H1 (cell line): Measurements from ENCODE around the gene TMEM121B. TPM values are rescaled to one million over a fixed set of nuclear protein-coding genes. Genes with fewer than 3 reads are reported as not detected.

ENCODE experiments used
- CTCF ChIA-PET: fragments of 300-600 bp; sonication (Branson Sonifier 250); formaldehyde crosslinking; loops from one replicate; lab custom pipeline; 2021; ENCODE audit not compliant: partially characterized antibody; lab: Charles Lee
- POLR2A ChIA-PET: fragments of 300-600 bp; sonication (Branson Sonifier 250); formaldehyde crosslinking; loops from one replicate; lab custom pipeline; 2021; ENCODE audit warnings: inconsistent platforms; ENCODE audit not compliant: partially characterized antibody; lab: Charles Lee
- DNase-seq, 2 experiments: peaks; one replicate each; pipeline versions ENCODE4 v3.0.0 to v3.0.0-alpha.2; 2010 to 2022; ENCODE audit warnings: low spot score in 2 of 2, low read depth in 1 of 2, mixed read lengths in 1 of 2
- FAIRE-seq: peaks from 2 replicates; lab custom pipeline; 2011; peaks lifted over from hg19 to GRCh38; lab: Jason Lieb, UNC
- H2AFZ ChIP-seq: 2 replicates; pipeline ENCODE4 v1.8.1; 2012; ENCODE audit warnings: low read length, inconsistent platforms
- H2AK5ac ChIP-seq: 2 replicates; pipeline ENCODE4 v1.6.1; 2013; ENCODE audit warnings: low read depth, low read length
- H2BK120ac ChIP-seq: replicated peaks from 2 replicates; pipeline ENCODE3; 2013; ENCODE audit warnings: low read depth, low read length, inconsistent platforms
- H2BK12ac ChIP-seq: 2 replicates; pipeline ENCODE4 v1.6.1; 2013; ENCODE audit warnings: low read depth, low read length
- H2BK15ac ChIP-seq: 2 replicates; pipeline ENCODE4 v1.6.1; 2013; ENCODE audit warnings: low read length
- H2BK20ac ChIP-seq: 2 replicates; pipeline ENCODE4 v1.6.1; 2013; ENCODE audit warnings: low read length
- H2BK5ac ChIP-seq: 2 replicates; pipeline ENCODE4 v1.6.1; 2013; ENCODE audit warnings: low read depth, low read length
- H3K14ac ChIP-seq: 2 replicates; pipeline ENCODE4 v1.6.1; 2013; ENCODE audit warnings: inconsistent platforms; ENCODE audit not compliant: insufficient read length
- H3K18ac ChIP-seq: 2 replicates; pipeline ENCODE4 v1.6.1; 2013; ENCODE audit warnings: low read length; ENCODE audit errors: extremely low read depth
- H3K23ac ChIP-seq: 2 replicates; pipeline ENCODE4 v1.6.1; 2013; ENCODE audit warnings: inconsistent platforms; ENCODE audit not compliant: insufficient read length
- H3K23me2 ChIP-seq: 2 replicates; pipeline ENCODE4 v1.6.1; 2013; ENCODE audit warnings: low read depth, low read length
- H3K27ac ChIP-seq: 2 replicates; pipeline ENCODE4 v1.6.1; 2011; ENCODE audit warnings: low read depth, low read length, inconsistent platforms
- H3K27me3 ChIP-seq, 4 experiments: replicated peaks in 1 of 4; 1 replicate in 1 of 4; 2 replicates in 3 of 4; pipeline versions ENCODE4 v1.6.1 to v1.8.1; 2011 to 2013; ENCODE audit warnings: low read length in 3 of 4, mild to moderate bottlenecking in 3 of 4, inconsistent platforms in 2 of 4, mixed read lengths in 2 of 4, moderate library complexity in 1 of 4; ENCODE audit not compliant: control insufficient read depth in 3 of 4, insufficient read depth in 3 of 4; ENCODE audit errors: extremely low read depth in 1 of 4
- H3K36me3 ChIP-seq, 4 experiments: 2 replicates each; pipeline versions ENCODE4 v1.6.1 to v1.8.1; 2011 to 2013; ENCODE audit warnings: mild to moderate bottlenecking in 4 of 4, low read length in 3 of 4, moderate library complexity in 2 of 4, control low read depth in 1 of 4, inconsistent platforms in 1 of 4; ENCODE audit not compliant: insufficient read depth in 4 of 4, control insufficient read depth in 2 of 4
- H3K4ac ChIP-seq: replicated peaks from 2 replicates; pipeline ENCODE3; 2013; ENCODE audit warnings: low read length, low read depth, mixed read lengths, inconsistent platforms; ENCODE audit not compliant: insufficient read length
- H3K4me1 ChIP-seq, 4 experiments: replicated peaks in 1 of 4; 1 replicate in 1 of 4; 2 replicates in 3 of 4; pipeline versions ENCODE4 v1.6.1 to v1.8.1; 2011 to 2013; ENCODE audit warnings: low read length in 3 of 4, inconsistent platforms in 2 of 4, mixed read lengths in 1 of 4; ENCODE audit not compliant: insufficient read depth in 4 of 4, control insufficient read depth in 3 of 4
- H3K4me2 ChIP-seq, 2 experiments: 2 replicates each; pipeline versions ENCODE4 v1.6.1 to v1.8.1; 2011 to 2013; ENCODE audit warnings: low read depth in 2 of 2, low read length in 2 of 2, control low read depth in 1 of 2, inconsistent platforms in 1 of 2, mild to moderate bottlenecking in 1 of 2; ENCODE audit not compliant: insufficient read depth in 1 of 2
- H3K4me3 ChIP-seq, 4 experiments: fragments of 200-600, 300-600 bp in 1 of 4; sonication (generic), shearing (Covaris generic), sonication (Bioruptor Twin) in 1 of 4; 2 replicates each; pipeline versions ENCODE4 v1.5.1 to v1.8.1; 2011 to 2016; ENCODE audit warnings: low read length in 4 of 4, low read depth in 3 of 4, control low read depth in 2 of 4, inconsistent platforms in 2 of 4, mild to moderate bottlenecking in 2 of 4, mixed read lengths in 1 of 4, moderate library complexity in 1 of 4; ENCODE audit not compliant: insufficient read depth in 2 of 4; ENCODE audit errors: extremely low read depth in 1 of 4
- H3K56ac ChIP-seq: replicated peaks from 2 replicates; pipeline ENCODE3; 2013; ENCODE audit warnings: low read depth, mild to moderate bottlenecking, mixed read lengths, low read length, inconsistent platforms; ENCODE audit not compliant: insufficient read length
- H3K79me1 ChIP-seq: 2 replicates; pipeline ENCODE4 v1.6.1; 2013; ENCODE audit warnings: low read depth, low read length, control low read depth
- H3K79me2 ChIP-seq, 2 experiments: 2 replicates each; pipeline versions ENCODE4 v1.6.1 to v1.8.1; 2012 to 2013; ENCODE audit warnings: low read length in 2 of 2, mild to moderate bottlenecking in 2 of 2, inconsistent platforms in 1 of 2; ENCODE audit not compliant: insufficient read depth in 2 of 2, control insufficient read depth in 1 of 2
- H3K9ac ChIP-seq, 4 experiments: replicated peaks in 1 of 4; 1 replicate in 1 of 4; 2 replicates in 3 of 4; pipeline versions ENCODE4 v1.6.1 to v1.8.1; 2011 to 2013; ENCODE audit warnings: low read depth in 3 of 4, low read length in 3 of 4, control low read depth in 2 of 4, mild to moderate bottlenecking in 2 of 4, moderate library complexity in 2 of 4, inconsistent platforms in 1 of 4; ENCODE audit errors: extremely low read depth in 1 of 4
- H3K9me3 ChIP-seq, 2 experiments: 2 replicates each; pipeline versions ENCODE4 v1.6.1 to v1.8.1; 2012 to 2013; ENCODE audit warnings: mild to moderate bottlenecking in 2 of 2, moderate library complexity in 2 of 2, control low read depth in 1 of 2, inconsistent platforms in 1 of 2, low read depth in 1 of 2, low read length in 1 of 2, mixed read lengths in 1 of 2; ENCODE audit not compliant: insufficient read depth in 2 of 2
- H4K20me1 ChIP-seq, 2 experiments: replicated peaks in 1 of 2; 2 replicates each; pipeline versions ENCODE3 to v1.8.1; 2011 to 2013; ENCODE audit warnings: inconsistent platforms in 2 of 2, low read length in 2 of 2, mild to moderate bottlenecking in 1 of 2; ENCODE audit not compliant: insufficient read depth in 2 of 2, control insufficient read depth in 1 of 2
- H4K5ac ChIP-seq: 2 replicates; pipeline ENCODE4 v1.6.1; 2013; ENCODE audit warnings: low read length, low read depth, mixed read lengths, inconsistent platforms; ENCODE audit not compliant: insufficient read length
- H4K8ac ChIP-seq: 2 replicates; pipeline ENCODE4 v1.8.0; 2013; ENCODE audit warnings: mild to moderate bottlenecking, moderate library complexity, low read length, inconsistent platforms; ENCODE audit not compliant: insufficient read depth; ENCODE audit errors: extremely low read depth
- H4K91ac ChIP-seq: replicated peaks from 2 replicates; pipeline ENCODE3; 2013; ENCODE audit warnings: low read length, mixed read lengths, inconsistent platforms; ENCODE audit not compliant: insufficient read length
- POLR2AphosphoS5 ChIP-seq: IDR thresholded peaks from 2 replicates; pipeline ENCODE4 v1.6.1; 2011; ENCODE audit warnings: low read depth, low read length
- SP2 ChIP-seq: IDR thresholded peaks from 2 replicates; pipeline ENCODE4 v1.6.1; 2012; ENCODE audit warnings: mild to moderate bottlenecking, low read length, inconsistent platforms
- WGBS, 2 experiments: shearing (Covaris generic) in 1 of 2; methylation state at CpG; one replicate each; pipeline versions ENCODE4 v1.1.6 to v1.1.7; 2013 to 2015; ENCODE audit warnings: low lambda C conversion rate in 2 of 2, mixed read lengths in 2 of 2, inconsistent platforms in 1 of 2, low coverage in 1 of 2, missing lambda C conversion rate in 1 of 2; ENCODE audit not compliant: insufficient replicate concordance in 2 of 2, insufficient coverage in 1 of 2, insufficient read length in 1 of 2; ENCODE audit errors: extremely low coverage in 1 of 2, missing lambda C conversion rate in 1 of 2; 5-methylcytosine and 5-hydroxymethylcytosine counted together
- polyA plus RNA-seq, 7 experiments: library from polyadenylated mRNA; depleted of rRNA in 3 of 7; stranded (reverse) in 5 of 7; unstranded in 2 of 7; fragments of >200 nt in 5 of 7; fragments of 200-250 nt in 2 of 7; gene quantifications; 1 replicate in 5 of 7; 2 replicates in 1 of 7; 4 replicates in 1 of 7; pipeline versions ENCODE4 v1.2.1 to v1.2.3, GENCODE V29; 2011 to 2013; ENCODE audit warnings: missing spikeins in 2 of 7, mixed read lengths in 2 of 7
- total RNA-seq: library from RNA; stranded (reverse); fragmentation: NEBNext Ultra II Directional; extraction: Animal tissue kit (Norgen Biotek cat#: 25700); gene quantifications from 2 replicates; pipeline ENCODE4 v1.2.1, GENCODE V29; 2021

Gene TMEM121B
- total and polyA plus RNA-seq, 2 of the 8 experiments (the other 6 are each of a cell fraction or from before 2014, with no cell fraction given): 4.3 to 6.9 TPM

- no peak overlapping the region for H3K4me3 ChIP-seq
- no peak overlapping the region for H2BK5ac ChIP-seq
- no peak overlapping the region for H2AK5ac ChIP-seq
- peaks cover 2 to 8% of the 10 kb centered on the region in 2 experiments for H4K20me1 ChIP-seq
- H3K4ac ChIP-seq: no peak overlapping the region
- H4K91ac ChIP-seq: no peak overlapping the region
- no peak overlapping the region for H2AFZ ChIP-seq
- H3K27me3 ChIP-seq: peaks cover 0 to 4% (median 3%) of the 10 kb centered on the region in 4 experiments; a peak in 4 of 7 replicates
- no peak overlapping the region for H3K9ac ChIP-seq
- H3K23me2 ChIP-seq: peaks cover 1% of the 10 kb centered on the region; the same call in 1 of the 2 replicates
- 0 out of 2 replicates have a peak, but pooled peaks cover 4% of the 10 kb centered on the region for H3K79me1 ChIP-seq
- H3K23ac ChIP-seq: no peak overlapping the region
- no peaks in the 10 kb centered on the region for H3K9me3 ChIP-seq
- no peaks in the 10 kb centered on the region for H3K79me2 ChIP-seq
- FAIRE-seq (no peak), DNase-seq (no peak)
- no peaks in the 10 kb centered on the region for H3K36me3 ChIP-seq
- 64% methylated on average over 4 of the region's 4 CpGs; no CpG with 5 or more reads in 1 of the 2 experiments for WGBS, 2 experiments
- H4K8ac ChIP-seq: no peak overlapping the region
- POLR2A ChIA-PET: no interaction called here
- no peak overlapping the region for H2BK12ac ChIP-seq
- no peak overlapping the region for H3K14ac ChIP-seq
- no peak overlapping the region for H3K18ac ChIP-seq
- H3K4me2 ChIP-seq: no peak overlapping the region
- no peak overlapping the region for H3K27ac ChIP-seq
- peaks cover 4 to 8% (median 6%) of the 10 kb centered on the region in 4 experiments; a peak in 5 of 7 replicates for H3K4me1 ChIP-seq
- no peak overlapping the region for H2BK15ac ChIP-seq
- no peak overlapping the region for H2BK120ac ChIP-seq
- no peak overlapping the region for H3K56ac ChIP-seq
- CTCF ChIA-PET: interaction anchor here (0.7 to 5.9 kb wide), 10 partner anchors 9 to 340 kb away, joined by 3 to 29 read pairs (median 4); no protein-coding TSS in a partner anchor
- H2BK20ac ChIP-seq: no peak overlapping the region
- H4K5ac ChIP-seq: no peak overlapping the region
- no peak for TF ChIP-seq SP2
- no peak for TF ChIP-seq POLR2AphosphoS5
Observed at GRCh38 chr22:17115236-17115635, 5.9 kb downstream of the TMEM121B start.
